Posterior cingulate gyrus (tissue), 11 donors: ENCODE results near the gene GABARAPL2.
"Not testable (repeated sequence)": the region's sequence is repeated elsewhere in the genome, so short reads cannot be mapped to it uniquely, and the experiment has no call there.

Experiments used
- DNase-seq, 10 donors: peaks; one replicate each; pipeline versions ENCODE4 v3.0.0 to v3.0.0-alpha.2; 2020 to 2021; ENCODE audit warnings: mixed read lengths in 3 of 10
- intact Hi-C: fragments of 100-400 bp; cut with DNase I; formaldehyde crosslinking; loops from one replicate; pipeline ENCODE4 v1.15.1; 2023

GABARAPL2 gene

GRCh38 chr16:75566040-75566757 lies at the start of gene GABARAPL2:
GABARAPL2 (plus strand) TSS chr16:75566379; CDS start chr16:75566487, 108 bp downstream.
- DNase-seq = peak; percentile 75 to 98 (median 85)
- intact Hi-C loops = loop anchor here (5.0 kb wide), 1 partner anchor 196 kb away; no protein-coding TSS in a partner anchor

- DNase-seq = no peak
- intact Hi-C loops = no loop called here
These were observed 47.0 kb upstream of the GABARAPL2 start for GRCh38 chr16:75519175-75519574.

GRCh38 chr16:75526032-75526790 lies 40.0 kb upstream of the GABARAPL2 start:
- intact Hi-C loops = no loop called here
- peak in 1 of 10 donors; percentile 10 for DNase-seq

GRCh38 chr16:75527825-75528299 lies 38.3 kb upstream of the GABARAPL2 start:
- intact Hi-C loops = no loop called here
- no peak for DNase-seq

GRCh38 chr16:75529056-75529905 lies 36.9 kb upstream of the GABARAPL2 start:
- intact Hi-C loops = no loop called here
- DNase-seq = peak in 1 of 10 donors; percentile 54

- intact Hi-C loops = no loop called here
- no peak for DNase-seq
These were observed 36.2 kb upstream of the GABARAPL2 start for GRCh38 chr16:75529959-75530358.

- no peak for DNase-seq
- intact Hi-C loops = no loop called here
These were observed 33.9 kb upstream of the GABARAPL2 start for GRCh38 chr16:75532142-75532765.

- DNase-seq = no peak
- intact Hi-C loops = no loop called here
These were observed 33.4 kb upstream of the GABARAPL2 start for GRCh38 chr16:75532791-75533190.

- DNase-seq = peak in 1 of 10 donors; percentile 41
- intact Hi-C loops = no loop called here
These were observed 31.5 kb upstream of the GABARAPL2 start for GRCh38 chr16:75534560-75535205.

GRCh38 chr16:75535211-75535843 lies 30.9 kb upstream of the GABARAPL2 start:
- intact Hi-C loops = no loop called here
- peak in 1 of 10 donors; percentile 64 for DNase-seq

- intact Hi-C loops = no loop called here
- no peak for DNase-seq
These were observed 30.3 kb upstream of the GABARAPL2 start, which contains the start of gene CHST5 for GRCh38 chr16:75535901-75536300. CHST5 (minus strand) TSS chr16:75536108; CDS start chr16:75530384, 5,724 bp downstream.

- no peak for DNase-seq
- intact Hi-C loops = no loop called here
These were observed 28.4 kb upstream of the GABARAPL2 start for GRCh38 chr16:75537776-75538175.

- intact Hi-C loops = not testable (repeated sequence)
- peak in 3 of 10 donors; percentile 10 to 53 (median 44) for DNase-seq
These were observed 27.2 kb upstream of the GABARAPL2 start for GRCh38 chr16:75538882-75539565.

GRCh38 chr16:75541236-75541635 lies 24.9 kb upstream of the GABARAPL2 start:
- no peak for DNase-seq
- intact Hi-C loops = no loop called here

- intact Hi-C loops, DNase-seq: not testable (repeated sequence)
These were observed 23.7 kb upstream of the GABARAPL2 start for GRCh38 chr16:75542462-75542861.

- intact Hi-C loops, DNase-seq: not testable (repeated sequence)
These were observed 20.3 kb upstream of the GABARAPL2 start for GRCh38 chr16:75545879-75546278.

GRCh38 chr16:75546293-75546692 lies 19.9 kb upstream of the GABARAPL2 start:
- intact Hi-C loops = no loop called here
- no peak for DNase-seq

- DNase-seq = not testable (repeated sequence)
These were observed 17.7 kb upstream of the GABARAPL2 start for GRCh38 chr16:75548456-75548855.

More at GRCh38 chr16:75548456-75548855, 17.7 kb upstream of the GABARAPL2 start:
- intact Hi-C loops = not testable (repeated sequence)
